Liver (tissue), 9 donors: ENCODE results near the gene LGI1. TPM values are rescaled to one million over a fixed set of nuclear protein-coding genes. Genes with fewer than 3 reads are reported as not detected.
A peak's percentile ranks its signal among the peaks of the same experiment; 100 is the strongest.

Source experiments
- DNase-seq: peaks from one replicate; pipeline ENCODE4 v3.0.0-alpha.2; 2017; ENCODE audit warnings: low spot score
- H3K27ac ChIP-seq, 2 donors: one replicate each; pipeline ENCODE4 v1.7.0; 2013; ENCODE audit warnings: inconsistent platforms in 2 of 2, low read length in 2 of 2, control low read depth in 1 of 2, low read depth in 1 of 2, mild to moderate bottlenecking in 1 of 2
- H3K27me3 ChIP-seq, 4 donors: one replicate each; pipeline versions ENCODE4 v1.6.1 to v1.7.0; 2013; ENCODE audit warnings: low read length in 3 of 4, inconsistent platforms in 1 of 4, mild to moderate bottlenecking in 1 of 4, moderate library complexity in 1 of 4; ENCODE audit not compliant: control insufficient read depth in 4 of 4, insufficient read depth in 4 of 4
- H3K36me3 ChIP-seq, 4 donors: one replicate each; pipeline versions ENCODE4 v1.6.1 to v1.7.0; 2013; ENCODE audit warnings: low read length in 3 of 4, mild to moderate bottlenecking in 3 of 4, low read depth in 1 of 4, moderate library complexity in 1 of 4; ENCODE audit not compliant: control insufficient read depth in 4 of 4, insufficient read depth in 3 of 4
- H3K4me1 ChIP-seq, 4 donors: one replicate each; pipeline versions ENCODE4 v1.6.1 to v1.7.0; 2013; ENCODE audit warnings: low read length in 3 of 4, mild to moderate bottlenecking in 3 of 4, moderate library complexity in 1 of 4; ENCODE audit not compliant: control insufficient read depth in 4 of 4, insufficient read depth in 4 of 4
- H3K4me3 ChIP-seq, 3 donors: one replicate each; pipeline versions ENCODE4 v1.6.1 to v1.7.0; 2013; ENCODE audit warnings: low read length in 3 of 3, control low read depth in 1 of 3, low read depth in 1 of 3, mild to moderate bottlenecking in 1 of 3
- H3K9ac ChIP-seq, 2 donors: one replicate each; pipeline ENCODE4 v1.7.0; 2013; ENCODE audit warnings: low read length in 2 of 2, mild to moderate bottlenecking in 2 of 2, moderate library complexity in 2 of 2, control low read depth in 1 of 2, low read depth in 1 of 2
- H3K9me3 ChIP-seq, 4 donors: one replicate each; pipeline versions ENCODE4 v1.6.1 to v1.7.0; 2013; ENCODE audit warnings: low read length in 3 of 4; ENCODE audit not compliant: control insufficient read depth in 4 of 4
- ATF3 ChIP-seq: IDR thresholded peaks from 2 replicates; pipeline ENCODE4 v1.6.1; 2016; ENCODE audit warnings: antibody characterized with exemption
- CTCF ChIP-seq: fragments of 150-350 bp; IDR thresholded peaks from 2 replicates; pipeline ENCODE4 v1.5.1; 2017; ENCODE audit warnings: improper control_type of control experiment, low read depth, low read length; ENCODE audit not compliant: missing input control
- EGR1 ChIP-seq, 2 donors: IDR thresholded peaks; 2 replicates each; pipeline ENCODE4 v1.6.1; 2016 to 2018; ENCODE audit warnings: antibody characterized with exemption in 2 of 2, low read depth in 2 of 2
- FOXA1 ChIP-seq: IDR thresholded peaks from 2 replicates; pipeline ENCODE4 v1.6.1; 2016; ENCODE audit warnings: antibody characterized with exemption
- FOXA2 ChIP-seq: IDR thresholded peaks from 2 replicates; pipeline ENCODE4 v1.6.1; 2016; ENCODE audit warnings: antibody characterized with exemption
- GABPA ChIP-seq, 2 donors: IDR thresholded peaks in 1 of 2; conservative IDR thresholded peaks in 1 of 2; 2 replicates each; pipeline ENCODE4 v1.6.1; 2016; ENCODE audit warnings: antibody characterized with exemption in 2 of 2, mild to moderate bottlenecking in 1 of 2, moderate library complexity in 1 of 2
- HNF4G ChIP-seq: IDR thresholded peaks from 2 replicates; pipeline ENCODE4 v1.6.1; 2016; ENCODE audit warnings: antibody characterized with exemption
- JUND ChIP-seq, 2 donors: IDR thresholded peaks; 2 replicates each; pipeline ENCODE4 v1.6.1; 2016; ENCODE audit warnings: antibody characterized with exemption in 2 of 2
- MAX ChIP-seq: IDR thresholded peaks from 2 replicates; pipeline ENCODE4 v1.6.1; 2016; ENCODE audit warnings: antibody characterized with exemption
- RAD21 ChIP-seq, 2 donors: IDR thresholded peaks; 2 replicates each; pipeline ENCODE4 v1.6.1; 2016; ENCODE audit warnings: antibody characterized with exemption in 2 of 2, mild to moderate bottlenecking in 2 of 2
- REST ChIP-seq: IDR thresholded peaks from 2 replicates; pipeline ENCODE4 v1.6.1; 2016; ENCODE audit warnings: antibody characterized with exemption, mild to moderate bottlenecking
- YY1 ChIP-seq: IDR thresholded peaks from 2 replicates; pipeline ENCODE4 v1.6.1; 2016; ENCODE audit warnings: antibody characterized with exemption, mild to moderate bottlenecking
- ZBTB33 ChIP-seq: IDR thresholded peaks from 2 replicates; pipeline ENCODE4 v1.6.1; 2016; ENCODE audit warnings: antibody characterized with exemption
- WGBS: extraction: QIAGEN DNeasy Blood & Tissue Kit; methylation state at CpG from one replicate; pipeline ENCODE4 v1.1.7; 2013; 5-methylcytosine and 5-hydroxymethylcytosine counted together
- polyA plus RNA-seq, 2 donors: library from polyadenylated mRNA; stranded (reverse) in 1 of 2; unstranded in 1 of 2; fragments of 200-250 nt in 1 of 2; fragments of >200 nt in 1 of 2; fragmentation: Nextera tagmentation in 1 of 2; extraction: Ambion mirVana in 1 of 2; gene quantifications; one replicate each; pipeline versions ENCODE4 v1.2.1 to v1.2.3, GENCODE V29; 2013 to 2015
- total RNA-seq, 2 donors: library from RNA; depleted of rRNA; stranded (reverse); fragments of >200 nt; gene quantifications; one replicate each; pipeline ENCODE4 v1.2.3, GENCODE V29; 2014
- donor health status: healthy.
- donor health status: healthy.
- donor health status: healthy.
- donor health status: healthy.
- donor health status: healthy.

The LGI1 gene
- total and polyA plus RNA-seq, 4 donors, result 0.28 to 1.2 (median 1.1) TPM; not detected in 1

- TF ChIP-seq ATF3, result no peak
- TF ChIP-seq CTCF, result peak; percentile 39
- no peak for TF ChIP-seq YY1
- TF ChIP-seq RAD21 (IDR thresholded peaks at IDR 0.05), result peak; percentile 72 to 79
- no peak for TF ChIP-seq ZBTB33
- Histone ChIP-seq H3K27ac (no peak overlapping the region), H3K4me3 (no peak overlapping the region), H3K9me3 (no peaks in the 10 kb centered on the region), H3K9ac (no peak overlapping the region), H3K4me1 (peaks cover 0 to 7% (median 2%) of the 10 kb centered on the region in 4 donors), H3K36me3 (no peaks in the 10 kb centered on the region), H3K27me3 (no peaks in the 10 kb centered on the region)
- DNase-seq, result no peak
- 60% methylated on average over 4 of the region's 4 CpGs for WGBS
Measured at GRCh38 chr10:93746844-93747284, 10.9 kb upstream of the LGI1 start.

- DNase-seq, result no peak
- Histone ChIP-seq H3K9ac (no peak overlapping the region), H3K27ac (no peak overlapping the region), H3K4me3 (no peak overlapping the region), H3K27me3 (no peaks in the 10 kb centered on the region), H3K36me3 (no peaks in the 10 kb centered on the region), H3K9me3 (no peaks in the 10 kb centered on the region), H3K4me1 (peaks cover 0 to 11% (median 5%) of the 10 kb centered on the region in 4 donors)
- TF ChIP-seq FOXA2, result no peak
- no peak for TF ChIP-seq GABPA (IDR thresholded peaks at IDR 0.05 in 1 of 2, conservative IDR thresholded peaks at IDR 0.05 in 1 of 2)
- TF ChIP-seq FOXA1, result no peak
- no peak for TF ChIP-seq HNF4G
- TF ChIP-seq EGR1 (IDR thresholded peaks at IDR 0.05; ENCODE audit: low read depth in 2 of 2), result no peak
- no peak for TF ChIP-seq RAD21 (IDR thresholded peaks at IDR 0.05)
- no peak for TF ChIP-seq ZBTB33
- TF ChIP-seq REST, result no peak
- no peak for TF ChIP-seq ATF3
- no peak for TF ChIP-seq JUND (IDR thresholded peaks at IDR 0.05)
- TF ChIP-seq CTCF, result no peak
- TF ChIP-seq MAX, result no peak
- no peak for TF ChIP-seq YY1
- WGBS, result 71% methylated on average over 5 of the region's 5 CpGs
Measured at GRCh38 chr10:93749218-93749799, 8.4 kb upstream of the LGI1 start.
